SH-SY5Y (cell line): ENCODE data around the gene SLC25A13.

Source experiments
- GATA2 ChIP-seq: IDR thresholded peaks from 2 replicates; pipeline ENCODE4 v1.6.1; 2011; ENCODE audit warnings: mild to moderate bottlenecking, low read depth, low read length
- GATA3 ChIP-seq: IDR thresholded peaks from 2 replicates; pipeline ENCODE4 v1.6.1; 2011; ENCODE audit warnings: low read depth, mild to moderate bottlenecking, low read length, moderate library complexity

GRCh38 chr7:96143495-96144259 lies 178.2 kb downstream of the SLC25A13 start:
- TF ChIP-seq GATA2 (no peak), GATA3 (no peak)
